ENCODE results near the gene MLPH. TPM values are rescaled to one million over a fixed set of nuclear protein-coding genes. Genes with fewer than 3 reads are reported as not detected.

The MLPH gene
- total RNA-seq, 1 donor from 2014 or later, result 423 TPM

DNA sequence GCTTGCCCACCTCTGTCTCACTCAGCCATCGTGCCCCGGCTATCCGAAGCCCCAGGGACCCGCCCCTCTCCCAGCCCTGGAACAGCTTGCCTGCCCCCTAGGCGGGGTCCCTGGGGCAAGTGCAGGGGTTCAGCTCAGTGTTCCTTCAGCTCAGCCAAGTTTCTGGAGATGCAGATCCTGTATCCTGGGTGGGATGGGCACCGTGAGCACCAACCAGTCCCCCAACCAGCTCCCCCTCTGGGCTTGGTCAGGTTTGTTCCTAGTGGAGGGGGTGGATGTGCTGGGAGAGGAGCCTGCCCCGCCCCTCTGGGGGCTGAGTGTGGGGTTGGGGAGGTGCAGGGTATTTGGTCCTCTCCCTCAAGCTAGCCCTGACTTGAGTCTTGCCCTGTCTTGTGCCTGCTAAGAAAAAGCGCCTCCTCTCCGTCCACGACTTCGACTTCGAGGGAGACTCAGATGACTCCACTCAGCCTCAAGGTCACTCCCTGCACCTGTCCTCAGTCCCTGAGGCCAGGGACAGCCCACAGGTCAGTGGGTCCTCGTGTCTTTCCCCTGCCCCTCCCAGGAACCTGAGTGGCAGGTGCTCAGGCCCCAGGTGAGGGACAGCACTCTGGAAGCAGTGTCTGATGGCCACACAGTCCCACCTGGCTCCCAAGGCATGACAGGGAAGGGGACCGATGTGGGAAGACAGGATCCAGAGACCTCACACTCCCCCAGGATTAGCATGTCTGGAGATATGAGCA, 32.6 kb downstream of the MLPH start:
- Histone ChIP-seq H3K4me3 (no peak overlapping the region), H3K4me1 (no peaks in the 10 kb centered on the region), H3K27me3 (no peaks in the 10 kb centered on the region), H3K9me3 (no peaks in the 10 kb centered on the region), H3K27ac (no peak overlapping the region), H3K36me3 (peaks cover 7% of the 10 kb centered on the region)
- intact Hi-C loops (cut with DNase I), result loop anchor here (5.0 kb wide), 1 partner anchor 53 kb away; no protein-coding TSS in a partner anchor
- TF ChIP-seq, protein P1, sequence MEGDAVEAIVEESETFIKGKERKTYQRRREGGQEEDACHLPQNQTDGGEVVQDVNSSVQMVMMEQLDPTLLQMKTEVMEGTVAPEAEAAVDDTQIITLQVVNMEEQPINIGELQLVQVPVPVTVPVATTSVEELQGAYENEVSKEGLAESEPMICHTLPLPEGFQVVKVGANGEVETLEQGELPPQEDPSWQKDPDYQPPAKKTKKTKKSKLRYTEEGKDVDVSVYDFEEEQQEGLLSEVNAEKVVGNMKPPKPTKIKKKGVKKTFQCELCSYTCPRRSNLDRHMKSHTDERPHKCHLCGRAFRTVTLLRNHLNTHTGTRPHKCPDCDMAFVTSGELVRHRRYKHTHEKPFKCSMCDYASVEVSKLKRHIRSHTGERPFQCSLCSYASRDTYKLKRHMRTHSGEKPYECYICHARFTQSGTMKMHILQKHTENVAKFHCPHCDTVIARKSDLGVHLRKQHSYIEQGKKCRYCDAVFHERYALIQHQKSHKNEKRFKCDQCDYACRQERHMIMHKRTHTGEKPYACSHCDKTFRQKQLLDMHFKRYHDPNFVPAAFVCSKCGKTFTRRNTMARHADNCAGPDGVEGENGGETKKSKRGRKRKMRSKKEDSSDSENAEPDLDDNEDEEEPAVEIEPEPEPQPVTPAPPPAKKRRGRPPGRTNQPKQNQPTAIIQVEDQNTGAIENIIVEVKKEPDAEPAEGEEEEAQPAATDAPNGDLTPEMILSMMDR (IDR thresholded peaks at IDR 0.05), result no peak
- ATAC-seq (peak; percentile 6), DNase-seq (no peak)

DNA sequence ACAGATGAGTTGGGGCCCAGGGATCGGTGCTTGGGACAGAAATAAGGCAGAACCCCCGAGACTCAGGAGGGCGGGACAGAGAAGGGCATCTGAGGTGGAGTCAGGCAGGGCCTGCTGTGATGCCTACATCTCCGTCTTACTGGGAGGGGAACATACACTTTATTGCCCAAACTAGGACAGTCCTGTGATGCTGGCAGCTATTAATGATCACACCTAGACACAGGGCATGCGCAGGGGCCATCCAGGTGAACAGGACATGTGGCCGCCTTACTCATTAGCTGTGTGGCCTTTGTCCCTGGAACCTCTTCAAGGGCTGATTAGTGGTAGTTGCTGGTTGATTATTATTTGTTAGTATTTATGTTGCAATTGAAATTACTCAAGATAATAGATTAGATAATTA, 33.2 kb downstream of the MLPH start:
- H3K27me3 ChIP-seq, result no peaks in the 10 kb centered on the region
- no peaks in the 10 kb centered on the region for H3K4me1 ChIP-seq
- H3K36me3 ChIP-seq, result peaks cover 4% of the 10 kb centered on the region
- no peak overlapping the region for H3K4me3 ChIP-seq
- TF ChIP-seq, protein P1 (IDR thresholded peaks at IDR 0.05), result no peak
- H3K27ac ChIP-seq, result no peak overlapping the region
- ATAC-seq, result no peak
- intact Hi-C loops (cut with DNase I), result no loop called here
- H3K9me3 ChIP-seq, result no peaks in the 10 kb centered on the region
- no peak for DNase-seq

DNA sequence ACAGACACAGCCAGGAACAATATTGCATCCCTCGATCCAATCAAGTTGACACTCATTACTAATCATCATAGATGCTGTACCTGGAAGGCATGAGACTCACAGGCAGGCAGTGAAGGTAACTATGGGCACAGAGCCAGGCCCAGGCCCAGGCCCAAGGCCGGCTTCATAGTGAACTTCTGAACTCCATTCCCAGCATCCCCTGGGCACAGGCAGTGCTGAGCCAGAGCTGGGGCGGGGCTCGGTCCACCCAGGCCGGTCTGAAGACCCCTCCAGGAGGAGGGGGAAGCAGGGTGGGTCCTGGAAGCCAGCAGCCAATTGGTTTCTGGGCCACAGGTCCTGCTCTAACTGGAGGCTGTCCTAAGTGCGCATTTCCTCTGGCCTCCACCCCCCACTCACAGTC, 37.6 kb downstream of the MLPH start:
- no peaks in the 10 kb centered on the region for H3K9me3 ChIP-seq
- no peaks in the 10 kb centered on the region for H3K4me1 ChIP-seq
- H3K4me3 ChIP-seq, result no peak overlapping the region
- ATAC-seq (no peak), DNase-seq (no peak)
- intact Hi-C loops (cut with DNase I), result no loop called here
- H3K36me3 ChIP-seq, result peaks cover 22% of the 10 kb centered on the region
- no peaks in the 10 kb centered on the region for H3K27me3 ChIP-seq
- TF ChIP-seq, protein P1 (IDR thresholded peaks at IDR 0.05), result no peak
- no peak overlapping the region for H3K27ac ChIP-seq

DNA sequence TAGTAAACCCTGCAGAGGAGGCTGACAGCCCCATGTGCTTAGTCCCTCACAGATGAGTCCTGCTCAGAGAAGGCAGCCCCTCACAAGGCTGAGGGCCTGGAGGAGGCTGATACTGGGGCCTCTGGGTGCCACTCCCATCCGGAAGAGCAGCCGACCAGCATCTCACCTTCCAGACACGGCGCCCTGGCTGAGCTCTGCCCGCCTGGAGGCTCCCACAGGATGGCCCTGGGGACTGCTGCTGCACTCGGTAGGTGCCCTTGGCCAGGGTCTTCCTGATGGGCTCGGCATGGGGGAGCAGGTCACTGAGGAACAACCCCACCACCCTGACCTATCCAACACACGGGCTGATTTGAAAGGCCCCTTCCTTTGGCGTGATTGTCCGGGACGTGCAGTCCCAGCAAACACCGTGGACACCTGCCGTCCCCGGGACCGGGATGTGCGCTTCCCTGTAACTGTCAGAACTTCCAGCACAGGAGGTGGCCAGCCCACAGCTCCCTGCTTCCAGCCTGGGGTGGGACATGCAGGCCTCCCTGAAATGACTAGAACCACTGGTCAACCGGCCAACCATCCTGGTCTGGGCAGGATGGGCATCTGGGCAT, 38.6 kb downstream of the MLPH start:
- H3K27ac ChIP-seq, result no peak overlapping the region
- ATAC-seq, result no peak
- H3K9me3 ChIP-seq, result no peaks in the 10 kb centered on the region
- no peak for DNase-seq
- H3K4me3 ChIP-seq, result no peak overlapping the region
- no peaks in the 10 kb centered on the region for H3K4me1 ChIP-seq
- H3K27me3 ChIP-seq, result no peaks in the 10 kb centered on the region
- TF ChIP-seq, protein P1 (IDR thresholded peaks at IDR 0.05), result no peak
- intact Hi-C loops (cut with DNase I), result no loop called here
- peaks cover 22% of the 10 kb centered on the region for H3K36me3 ChIP-seq

- H3K27me3 ChIP-seq, result no peaks in the 10 kb centered on the region
- TF ChIP-seq, protein P1 (IDR thresholded peaks at IDR 0.05), result no peak
- DNase-seq (no peak), ATAC-seq (no peak)
- intact Hi-C loops (cut with DNase I), result no loop called here
- H3K9me3 ChIP-seq, result no peaks in the 10 kb centered on the region
- H3K4me3 ChIP-seq, result no peak overlapping the region
- no peaks in the 10 kb centered on the region for H3K4me1 ChIP-seq
- H3K36me3 ChIP-seq, result peaks cover 26% of the 10 kb centered on the region
- no peak overlapping the region for H3K27ac ChIP-seq
Measured at GRCh38 chr2:237527233-237527632, 40.2 kb downstream of the MLPH start.
